Measurements from ENCODE around the gene CDH15. TPM values are rescaled to one million over a fixed set of nuclear protein-coding genes. Genes with fewer than 3 reads are reported as not detected.

The CDH15 gene
- total and polyA plus RNA-seq, 9 of the 15 experiments (the other 6 are each of a cell fraction or from before 2014, with no cell fraction given), result 0.07 to 0.18 TPM; not detected in 7

DNA sequence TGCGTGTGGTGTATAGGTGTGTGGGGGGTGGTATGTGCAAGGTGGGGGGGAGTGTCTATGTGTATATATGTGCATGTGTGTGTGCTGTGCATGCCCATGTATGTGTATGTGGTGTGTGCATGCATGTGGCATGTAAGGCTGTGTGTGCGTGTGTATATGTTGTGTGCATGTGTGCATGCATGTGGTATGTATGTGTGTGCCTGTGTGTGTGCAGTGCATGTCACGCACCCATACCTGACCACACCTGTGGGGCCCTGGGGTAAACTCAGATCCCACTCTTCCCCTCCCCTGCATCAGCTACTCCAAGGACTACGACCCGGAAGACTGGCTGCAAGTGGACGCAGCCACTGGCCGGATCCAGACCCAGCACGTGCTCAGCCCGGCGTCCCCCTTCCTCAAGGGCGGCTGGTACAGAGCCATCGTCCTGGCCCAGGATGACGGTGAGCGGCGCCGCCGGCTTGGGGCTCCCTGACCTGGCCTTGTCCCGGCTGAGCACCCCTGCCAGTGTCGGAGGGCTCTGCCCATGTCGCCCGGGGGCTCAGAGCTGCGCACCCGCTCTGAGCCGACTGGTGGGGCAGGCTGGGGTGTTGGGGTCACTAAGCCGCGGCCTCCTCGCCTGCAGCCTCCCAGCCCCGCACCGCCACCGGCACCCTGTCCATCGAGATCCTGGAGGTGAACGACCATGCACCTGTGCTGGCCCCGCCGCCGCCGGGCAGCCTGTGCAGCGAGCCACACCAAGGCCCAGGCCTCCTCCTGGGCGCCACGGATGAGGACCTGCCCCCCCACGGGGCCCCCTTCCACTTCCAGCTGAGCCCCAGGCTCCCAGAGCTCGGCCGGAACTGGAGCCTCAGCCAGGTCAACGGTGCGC is 19.7 kb downstream of the CDH15 start (continued):
- TF ChIP-seq, protein P1, sequence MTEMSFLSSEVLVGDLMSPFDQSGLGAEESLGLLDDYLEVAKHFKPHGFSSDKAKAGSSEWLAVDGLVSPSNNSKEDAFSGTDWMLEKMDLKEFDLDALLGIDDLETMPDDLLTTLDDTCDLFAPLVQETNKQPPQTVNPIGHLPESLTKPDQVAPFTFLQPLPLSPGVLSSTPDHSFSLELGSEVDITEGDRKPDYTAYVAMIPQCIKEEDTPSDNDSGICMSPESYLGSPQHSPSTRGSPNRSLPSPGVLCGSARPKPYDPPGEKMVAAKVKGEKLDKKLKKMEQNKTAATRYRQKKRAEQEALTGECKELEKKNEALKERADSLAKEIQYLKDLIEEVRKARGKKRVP (CRISPR knock-in tag; IDR thresholded peaks at IDR 0.05), result no peak
- TF ChIP-seq PCBP1 (IDR thresholded peaks at IDR 0.05; ENCODE audit: low read depth, low read length, poor library complexity, severe bottlenecking) (peak; percentile 56), SIN3B (IDR thresholded peaks at IDR 0.05; ENCODE audit: low read depth) (0 out of 2 replicates have a peak, but pooled peaks have one; percentile 36)
- TF ChIP-seq, protein P2, sequence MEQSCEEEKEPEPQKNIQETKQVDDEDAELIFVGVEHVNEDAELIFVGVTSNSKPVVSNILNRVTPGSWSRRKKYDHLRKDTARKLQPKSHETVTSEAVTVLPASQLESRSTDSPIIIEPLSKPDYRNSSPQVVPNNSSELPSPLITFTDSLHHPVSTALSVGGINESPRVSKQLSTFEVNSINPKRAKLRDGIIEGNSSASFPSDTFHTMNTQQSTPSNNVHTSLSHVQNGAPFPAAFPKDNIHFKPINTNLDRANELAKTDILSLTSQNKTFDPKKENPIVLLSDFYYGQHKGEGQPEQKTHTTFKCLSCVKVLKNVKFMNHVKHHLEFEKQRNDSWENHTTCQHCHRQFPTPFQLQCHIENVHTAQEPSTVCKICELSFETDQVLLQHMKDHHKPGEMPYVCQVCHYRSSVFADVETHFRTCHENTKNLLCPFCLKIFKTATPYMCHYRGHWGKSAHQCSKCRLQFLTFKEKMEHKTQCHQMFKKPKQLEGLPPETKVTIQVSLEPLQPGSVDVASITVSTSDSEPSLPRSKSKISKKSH (CRISPR knock-in tag; IDR thresholded peaks at IDR 0.05), result no peak

DNA sequence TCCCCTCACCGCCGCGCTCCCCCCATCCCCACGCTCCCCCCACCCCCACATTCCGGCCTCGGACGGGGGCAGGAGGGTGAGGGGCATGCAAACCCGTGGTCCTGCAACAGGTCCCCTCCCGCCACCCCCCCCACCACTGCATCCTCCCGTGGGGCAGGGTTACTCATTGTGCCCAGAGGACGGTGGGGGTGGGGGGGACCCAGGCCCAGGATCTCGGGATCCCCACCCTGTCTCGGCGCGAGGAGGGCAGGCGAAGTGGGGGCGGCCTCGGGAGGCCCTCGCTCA is 20.3 kb downstream of the CDH15 start:
- Histone ChIP-seq H4K20me1 (replicated peaks; ENCODE audit: control insufficient read depth, insufficient read depth, low read length) (no peaks in the 10 kb centered on the region; the same call in 1 of the 2 replicates), H3K4me2 (ENCODE audit: insufficient read depth, low read length) (peak overlapping the region; percentile 83), H3K9ac (ENCODE audit: insufficient read depth in 1 of 2, low read depth in 2 of 2, low read length in 2 of 2) (peak overlapping the region; percentile 59 to 96; a peak in 3 of 4 replicates), H3K9me3 (replicated peaks; ENCODE audit: control insufficient read depth, insufficient read depth, low read depth, low read length) (no peaks in the 10 kb centered on the region), H3K79me2 (ENCODE audit: control insufficient read depth, insufficient read depth, low read length) (no peaks in the 10 kb centered on the region), H3K9me1 (ENCODE audit: control insufficient read depth, insufficient read depth, low read length) (peaks cover 3% of the 10 kb centered on the region), H3K4me3 (peak overlapping the region; percentile 44), H2AFZ (ENCODE audit: low read depth, low read length) (peak overlapping the region; percentile 82), H3K27ac (ENCODE audit: extremely low read depth, low read depth, low read length) (peak overlapping the region; percentile 55; the same call in 1 of the 3 replicates), H3K4me1 (replicated peaks in 1 of 2; ENCODE audit: control insufficient read depth in 2 of 2, insufficient read depth in 2 of 2, low read length in 2 of 2) (peaks cover 0 to 71% of the 10 kb centered on the region in 2 experiments; a peak in 4 of 5 replicates), H3K36me3 (ENCODE audit: control insufficient read depth, insufficient read depth, low read length) (no peaks in the 10 kb centered on the region), H3K27me3 (ENCODE audit: control insufficient read depth in 2 of 2, insufficient read depth in 2 of 2, low read length in 2 of 2) (peaks cover 0 to 14% of the 10 kb centered on the region in 2 experiments; a peak in 1 of 5 replicates)
- ChIA-PET POLR2A (no interaction called here), CTCF (ENCODE audit: low intra/inter-chr PET ratio) (no interaction called here)
- DNase-seq (ENCODE audit: extremely low read depth in 1 of 4, low spot score in 3 of 4) (no peak), FAIRE-seq (no peak), ATAC-seq (no peak)
- WGBS (ENCODE audit: insufficient coverage, low coverage, missing lambda C conversion rate), result 6% methylated on average over 7 of the region's 19 CpGs
- intact Hi-C loops (cut with micrococcal nuclease) (no loop called here), in situ Hi-C loops (cut with MboI) (no loop called here)
- no TSS peak for BruUV-seq (replicated peaks)
- TF ChIP-seq, protein P3, sequence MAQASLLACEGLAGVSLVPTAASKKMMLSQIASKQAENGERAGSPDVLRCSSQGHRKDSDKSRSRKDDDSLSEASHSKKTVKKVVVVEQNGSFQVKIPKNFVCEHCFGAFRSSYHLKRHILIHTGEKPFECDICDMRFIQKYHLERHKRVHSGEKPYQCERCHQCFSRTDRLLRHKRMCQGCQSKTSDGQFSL (CRISPR knock-in tag; IDR thresholded peaks at IDR 0.05), result no peak
- TF ChIP-seq, protein P3 (tag; IDR thresholded peaks at IDR 0.05), result peak in 1 of 2 experiments; percentile 50; a peak in 2 of 4 replicates
- no peak for TF ChIP-seq CXXC5 (CRISPR knock-in tag; IDR thresholded peaks at IDR 0.05)
- TF ChIP-seq, protein P4, sequence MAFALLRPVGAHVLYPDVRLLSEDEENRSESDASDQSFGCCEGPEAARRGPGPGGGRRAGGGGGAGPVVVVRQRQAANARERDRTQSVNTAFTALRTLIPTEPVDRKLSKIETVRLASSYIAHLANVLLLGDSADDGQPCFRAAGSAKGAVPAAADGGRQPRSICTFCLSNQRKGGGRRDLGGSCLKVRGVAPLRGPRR (CRISPR knock-in tag; IDR thresholded peaks at IDR 0.05), result no peak
- TF ChIP-seq, protein P5, sequence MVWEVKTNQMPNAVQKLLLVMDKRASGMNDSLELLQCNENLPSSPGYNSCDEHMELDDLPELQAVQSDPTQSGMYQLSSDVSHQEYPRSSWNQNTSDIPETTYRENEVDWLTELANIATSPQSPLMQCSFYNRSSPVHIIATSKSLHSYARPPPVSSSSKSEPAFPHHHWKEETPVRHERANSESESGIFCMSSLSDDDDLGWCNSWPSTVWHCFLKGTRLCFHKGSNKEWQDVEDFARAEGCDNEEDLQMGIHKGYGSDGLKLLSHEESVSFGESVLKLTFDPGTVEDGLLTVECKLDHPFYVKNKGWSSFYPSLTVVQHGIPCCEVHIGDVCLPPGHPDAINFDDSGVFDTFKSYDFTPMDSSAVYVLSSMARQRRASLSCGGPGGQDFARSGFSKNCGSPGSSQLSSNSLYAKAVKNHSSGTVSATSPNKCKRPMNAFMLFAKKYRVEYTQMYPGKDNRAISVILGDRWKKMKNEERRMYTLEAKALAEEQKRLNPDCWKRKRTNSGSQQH (CRISPR knock-in tag; IDR thresholded peaks at IDR 0.05), result no peak
- TF ChIP-seq NR2C2 (CRISPR knock-in tag; IDR thresholded peaks at IDR 0.05), result 0 out of 2 replicates have a peak, but pooled peaks have one; percentile 28
- TF ChIP-seq NR2C2 (tag; IDR thresholded peaks at IDR 0.05), result no peak
- no peak for TF ChIP-seq ZNF699 (CRISPR knock-in tag; IDR thresholded peaks at IDR 0.05; ENCODE audit: insufficient replicate concordance)
- TF ChIP-seq PCBP1 (IDR thresholded peaks at IDR 0.05; ENCODE audit: low read depth, low read length, poor library complexity, severe bottlenecking), result peak; percentile 5
- TF ChIP-seq, protein P6, sequence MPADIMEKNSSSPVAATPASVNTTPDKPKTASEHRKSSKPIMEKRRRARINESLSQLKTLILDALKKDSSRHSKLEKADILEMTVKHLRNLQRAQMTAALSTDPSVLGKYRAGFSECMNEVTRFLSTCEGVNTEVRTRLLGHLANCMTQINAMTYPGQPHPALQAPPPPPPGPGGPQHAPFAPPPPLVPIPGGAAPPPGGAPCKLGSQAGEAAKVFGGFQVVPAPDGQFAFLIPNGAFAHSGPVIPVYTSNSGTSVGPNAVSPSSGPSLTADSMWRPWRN (IDR thresholded peaks at IDR 0.05; ENCODE audit: low read depth), result no peak

Measured in K562 (cell line).